Measurements from ENCODE around the gene KLC3. TPM values are rescaled to one million over a fixed set of nuclear protein-coding genes. Genes with fewer than 3 reads are reported as not detected.

KLC3 gene
- total RNA-seq, 4 donors from 2014 or later = 159 to 217 (median 169) TPM

DNA sequence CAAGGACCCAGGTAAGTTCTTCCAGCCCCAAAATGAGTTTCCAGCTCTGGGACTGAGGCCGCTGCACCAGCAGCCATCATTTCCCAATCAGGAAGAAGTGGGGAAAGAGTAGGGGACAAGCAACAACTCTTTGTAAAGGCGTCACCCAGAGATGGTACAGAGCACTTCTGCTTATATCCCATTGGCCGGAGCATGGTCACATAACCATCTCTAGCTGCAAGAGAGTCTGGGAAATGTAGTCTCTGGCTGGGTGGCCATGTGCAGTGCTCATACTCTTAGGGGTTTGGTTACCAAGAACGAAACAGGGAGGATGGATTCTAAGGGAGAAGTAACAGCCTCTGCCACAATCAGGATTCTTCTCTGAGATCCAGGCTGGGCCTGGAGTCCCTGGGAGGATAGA is 44.2 kb upstream of the KLC3 start:
- TF ChIP-seq, protein P1, sequence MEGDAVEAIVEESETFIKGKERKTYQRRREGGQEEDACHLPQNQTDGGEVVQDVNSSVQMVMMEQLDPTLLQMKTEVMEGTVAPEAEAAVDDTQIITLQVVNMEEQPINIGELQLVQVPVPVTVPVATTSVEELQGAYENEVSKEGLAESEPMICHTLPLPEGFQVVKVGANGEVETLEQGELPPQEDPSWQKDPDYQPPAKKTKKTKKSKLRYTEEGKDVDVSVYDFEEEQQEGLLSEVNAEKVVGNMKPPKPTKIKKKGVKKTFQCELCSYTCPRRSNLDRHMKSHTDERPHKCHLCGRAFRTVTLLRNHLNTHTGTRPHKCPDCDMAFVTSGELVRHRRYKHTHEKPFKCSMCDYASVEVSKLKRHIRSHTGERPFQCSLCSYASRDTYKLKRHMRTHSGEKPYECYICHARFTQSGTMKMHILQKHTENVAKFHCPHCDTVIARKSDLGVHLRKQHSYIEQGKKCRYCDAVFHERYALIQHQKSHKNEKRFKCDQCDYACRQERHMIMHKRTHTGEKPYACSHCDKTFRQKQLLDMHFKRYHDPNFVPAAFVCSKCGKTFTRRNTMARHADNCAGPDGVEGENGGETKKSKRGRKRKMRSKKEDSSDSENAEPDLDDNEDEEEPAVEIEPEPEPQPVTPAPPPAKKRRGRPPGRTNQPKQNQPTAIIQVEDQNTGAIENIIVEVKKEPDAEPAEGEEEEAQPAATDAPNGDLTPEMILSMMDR (IDR thresholded peaks at IDR 0.05) = no peak
- no peak for TF ChIP-seq POLR2A (IDR thresholded peaks at IDR 0.05)
- no peak for DNase-seq (ENCODE audit: low spot score in 2 of 2)
- H3K4me3 ChIP-seq (ENCODE audit: low read depth, poor library complexity, severe bottlenecking) = no peak overlapping the region
- 93% methylated on average over 4 of the region's 4 CpGs for WGBS, 2 donors
- intact Hi-C loops (cut with DNase I; ENCODE audit: low total_unique reads) = no loop called here

GRCh38 chr19:45297674-45298073 is 42.9 kb upstream of the KLC3 start:
- 94 to 97% methylated on average over 10 to 18 of the region's 18 CpGs for WGBS, 2 donors
- intact Hi-C loops (cut with DNase I; ENCODE audit: low total_unique reads) = no loop called here

DNA sequence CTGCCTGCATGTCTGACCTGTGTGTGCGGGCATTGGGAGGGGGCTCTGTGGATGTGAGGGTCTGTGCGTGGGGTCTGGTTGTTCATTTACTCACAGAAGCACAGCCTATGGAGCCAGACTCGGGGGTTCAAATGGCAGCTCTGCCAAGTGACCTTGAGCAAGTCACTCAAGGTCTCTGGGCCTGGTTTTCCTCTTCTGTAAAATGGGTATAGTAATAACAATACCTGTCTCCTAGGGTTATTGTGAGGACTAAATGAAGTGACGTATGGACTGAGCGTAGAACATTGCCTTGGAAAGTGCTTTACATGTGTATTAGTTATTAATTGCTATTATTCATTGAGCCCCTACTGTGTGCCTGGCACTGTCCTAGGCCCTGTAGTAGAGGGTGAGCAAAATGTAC is 42.3 kb upstream of the KLC3 start:
- intact Hi-C loops (cut with DNase I; ENCODE audit: low total_unique reads) = no loop called here
- WGBS, 2 donors = 97 to 99% methylated on average over 5 of the region's 5 CpGs
- no peak overlapping the region for H3K4me3 ChIP-seq (ENCODE audit: low read depth, poor library complexity, severe bottlenecking)
- DNase-seq (ENCODE audit: low spot score in 2 of 2) = no peak
- TF ChIP-seq, protein P1 (IDR thresholded peaks at IDR 0.05) = no peak
- no peak for TF ChIP-seq POLR2A (IDR thresholded peaks at IDR 0.05)

More at GRCh38 chr19:45297674-45298073, 42.9 kb upstream of the KLC3 start:
- no peak overlapping the region for H3K4me3 ChIP-seq (ENCODE audit: low read depth, poor library complexity, severe bottlenecking)
- no peak for DNase-seq (ENCODE audit: low spot score in 2 of 2)
- no peak for TF ChIP-seq POLR2A (IDR thresholded peaks at IDR 0.05)
- TF ChIP-seq, protein P1 (IDR thresholded peaks at IDR 0.05) = no peak

DNA sequence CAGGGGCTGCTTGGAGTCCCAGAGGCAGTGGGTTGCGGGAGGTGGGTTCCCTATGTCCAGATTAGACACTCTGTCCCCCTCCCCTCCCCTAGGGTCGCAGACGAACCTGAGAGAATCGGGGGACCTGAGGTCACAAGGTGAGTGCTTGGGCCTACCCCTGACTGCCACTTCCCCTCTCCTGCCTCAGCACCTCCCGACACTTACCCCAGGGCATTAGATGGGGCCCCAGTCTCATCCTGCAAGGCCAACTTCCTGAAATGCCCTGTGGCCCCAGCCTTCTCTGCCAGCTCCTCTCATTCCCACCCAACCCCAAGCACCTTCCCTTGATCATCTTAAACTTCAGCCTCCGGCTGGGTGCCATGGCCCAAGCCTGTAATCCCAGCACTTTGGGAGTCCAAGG is 40.8 kb upstream of the KLC3 start:
- DNase-seq (ENCODE audit: low spot score in 2 of 2) = no peak
- no peak for TF ChIP-seq POLR2A (IDR thresholded peaks at IDR 0.05)
- TF ChIP-seq, protein P1 (IDR thresholded peaks at IDR 0.05) = no peak
- H3K4me3 ChIP-seq (ENCODE audit: low read depth, poor library complexity, severe bottlenecking) = no peak overlapping the region
- intact Hi-C loops (cut with DNase I; ENCODE audit: low total_unique reads) = no loop called here
- 93% methylated on average over 6 of the region's 6 CpGs for WGBS, 2 donors

- no peak for DNase-seq (ENCODE audit: low spot score in 2 of 2)
- intact Hi-C loops (cut with DNase I; ENCODE audit: low total_unique reads) = no loop called here
- TF ChIP-seq, protein P1 (IDR thresholded peaks at IDR 0.05) = no peak
- TF ChIP-seq POLR2A (IDR thresholded peaks at IDR 0.05) = no peak
- H3K4me3 ChIP-seq (ENCODE audit: low read depth, poor library complexity, severe bottlenecking) = no peak overlapping the region
- 90 to 95% methylated on average over 17 to 20 of the region's 27 CpGs for WGBS, 2 donors
These were observed 38.1 kb upstream of the KLC3 start for GRCh38 chr19:45302416-45302815.
